HCT116 (cell line): ENCODE measurements around the gene PER2.

Experiments used
- CTCF ChIP-seq, 3 experiments: fragments of 200-600 bp in 1 of 3; sonication (generic) in 1 of 3; IDR thresholded peaks in 2 of 3; conservative IDR thresholded peaks in 1 of 3; 2 replicates each; pipeline ENCODE4 v1.5.1; 2012 to 2017; ENCODE audit warnings: low read depth in 2 of 3, low read length in 2 of 3, antibody characterized with exemption in 1 of 3, borderline replicate concordance in 1 of 3, control low read depth in 1 of 3, mild to moderate bottlenecking in 1 of 3, mixed read lengths in 1 of 3, mixed run types in 1 of 3, moderate library complexity in 1 of 3; ENCODE audit not compliant: insufficient read depth in 1 of 3
- EZH2 ChIP-seq: fragments of 200-600 bp; sonication (generic); IDR thresholded peaks from 2 replicates; pipeline ENCODE4 v1.6.1; 2017; ENCODE audit warnings: antibody characterized with exemption, mixed run types
- JUND ChIP-seq: IDR thresholded peaks from 2 replicates; pipeline ENCODE4 v1.6.1; 2012
- POLR2A ChIP-seq: IDR thresholded peaks from 2 replicates; pipeline ENCODE4 v1.7.0; 2011; ENCODE audit warnings: borderline replicate concordance; ENCODE audit not compliant: insufficient read depth, insufficient read length; ENCODE audit errors: extremely low read depth

- TF ChIP-seq POLR2A: no peak
- TF ChIP-seq EZH2: no peak
- no peak for TF ChIP-seq JUND
- no peak for TF ChIP-seq CTCF (IDR thresholded peaks at IDR 0.05 in 2 of 3, conservative IDR thresholded peaks at IDR 0.05 in 1 of 3; ENCODE audit: borderline replicate concordance in 1 of 3, insufficient read depth in 1 of 3, low read depth in 2 of 3, low read length in 2 of 3)
Observed at GRCh38 chr2:238289574-238289973, 1.2 kb upstream of the PER2 start.
